Left ventricle myocardium superior (tissue), 1 donor: Measurements from ENCODE around the gene PRR5L. TPM values are rescaled to one million over a fixed set of nuclear protein-coding genes. Genes with fewer than 3 reads are reported as not detected.

ENCODE experiments used
- ATAC-seq: fragments of 200-7000 bp; cut with Tn5 transposase; one replicate; pipeline ENCODE4 v1.9.1; 2020; ENCODE audit warnings: mild to moderate bottlenecking, moderate library complexity
- DNase-seq: peaks from one replicate; pipeline ENCODE4 v3.0.0-alpha.2; 2020
- intact Hi-C: fragments of 100-400 bp; cut with micrococcal nuclease; formaldehyde crosslinking; loops from one replicate; pipeline ENCODE4 v1.11.0; 2022
- total RNA-seq: library from RNA; stranded (reverse); fragmentation: NEBNext Ultra II Directional; extraction: Animal tissue kit (Norgen Biotek cat#: 25700); gene quantifications from one replicate; pipeline ENCODE4 v1.2.1, GENCODE V29; 2021
- donor health status: DM: no; HTN: yes; CAD: no; lungs with severe emphysema.

PRR5L gene
- total RNA-seq, 1 donor from 2014 or later = 1.6 TPM

GRCh38 chr11:36447514-36447913 is 151.4 kb downstream of the PRR5L start:
- DNase-seq = no peak
- no peak for ATAC-seq
- intact Hi-C loops = no loop called here

GRCh38 chr11:36447947-36448346 is 151.9 kb downstream of the PRR5L start:
- intact Hi-C loops = no loop called here
- no peak for DNase-seq
- ATAC-seq = no peak

GRCh38 chr11:36449561-36450096 is 153.5 kb downstream of the PRR5L start:
- intact Hi-C loops = no loop called here
- ATAC-seq = no peak

GRCh38 chr11:36450110-36450572 is 154.1 kb downstream of the PRR5L start:
- ATAC-seq = peak; percentile 17
- intact Hi-C loops = no loop called here
- DNase-seq = no peak

More at GRCh38 chr11:36449561-36450096, 153.5 kb downstream of the PRR5L start:
- DNase-seq = no peak

DNA sequence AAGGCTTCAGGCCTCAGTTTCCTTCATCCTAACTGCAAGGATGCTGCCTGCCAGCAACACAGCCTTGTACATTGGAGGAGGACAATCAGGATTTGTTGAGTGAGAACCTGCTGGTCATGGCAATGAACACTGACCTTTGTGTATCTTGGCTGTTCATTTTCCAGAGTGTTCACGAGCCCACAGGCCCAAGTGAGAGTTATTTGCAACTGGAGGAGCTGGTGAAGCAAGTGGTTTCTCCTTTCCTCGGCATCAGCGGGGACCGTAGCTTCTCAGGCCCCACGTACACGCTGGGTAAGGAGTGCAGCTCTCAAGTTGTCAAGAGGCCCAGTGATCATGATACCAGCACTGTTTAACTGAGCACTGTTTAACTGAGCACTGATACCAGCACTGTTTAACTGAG is 155.0 kb downstream of the PRR5L start:
- no peak for DNase-seq
- ATAC-seq = no peak
- intact Hi-C loops = no loop called here

DNA sequence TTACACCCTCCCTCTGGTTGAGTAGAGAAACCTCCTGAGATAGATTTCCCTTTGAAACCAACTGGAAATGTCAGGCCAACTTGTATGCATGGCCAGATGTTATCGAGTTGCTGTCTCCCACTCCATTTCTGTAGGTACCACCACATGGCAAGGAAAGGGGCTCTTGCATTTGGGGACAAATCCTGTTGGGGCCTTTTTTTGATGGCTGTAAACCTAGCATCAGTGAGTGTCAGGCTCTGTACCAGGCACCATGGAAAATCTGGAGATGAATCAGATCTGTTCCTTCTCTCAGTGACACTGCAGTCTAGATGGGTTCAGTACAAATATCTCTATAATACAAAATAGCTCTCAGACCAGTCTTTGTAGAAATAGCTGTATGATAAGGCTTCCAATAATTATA is 155.6 kb downstream of the PRR5L start:
- DNase-seq (no peak), ATAC-seq (no peak)
- intact Hi-C loops = no loop called here

GRCh38 chr11:36452236-36452940 is 156.3 kb downstream of the PRR5L start:
- intact Hi-C loops = no loop called here
- no peak for DNase-seq
- ATAC-seq = no peak

GRCh38 chr11:36452961-36453360 is 156.9 kb downstream of the PRR5L start:
- no peak for DNase-seq
- ATAC-seq = no peak
- intact Hi-C loops = no loop called here

- intact Hi-C loops = no loop called here
- ATAC-seq (no peak), DNase-seq (no peak)
Observed at GRCh38 chr11:36453678-36454077, 157.6 kb downstream of the PRR5L start.

DNA sequence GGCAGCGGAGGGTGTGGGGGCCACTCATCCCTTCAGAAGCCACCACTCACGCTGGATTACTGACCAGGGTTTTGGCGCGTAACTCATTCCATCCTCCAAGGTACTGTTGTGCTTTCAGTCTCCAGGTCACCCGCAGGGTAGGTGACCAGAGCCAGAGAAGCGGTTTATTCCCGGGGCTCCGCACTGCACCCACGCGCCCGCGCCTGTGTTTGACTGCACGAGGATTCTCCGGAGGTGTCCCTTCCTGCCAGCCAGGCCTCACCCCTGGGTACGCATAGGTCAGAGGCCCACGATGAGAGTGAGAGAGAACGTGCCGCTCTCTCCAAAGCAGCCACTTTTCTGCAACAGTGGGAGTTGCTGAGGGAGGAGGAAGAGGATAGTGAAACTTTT is 158.5 kb downstream of the PRR5L start:
- ATAC-seq (no peak), DNase-seq (no peak)
- intact Hi-C loops = no loop called here

DNA sequence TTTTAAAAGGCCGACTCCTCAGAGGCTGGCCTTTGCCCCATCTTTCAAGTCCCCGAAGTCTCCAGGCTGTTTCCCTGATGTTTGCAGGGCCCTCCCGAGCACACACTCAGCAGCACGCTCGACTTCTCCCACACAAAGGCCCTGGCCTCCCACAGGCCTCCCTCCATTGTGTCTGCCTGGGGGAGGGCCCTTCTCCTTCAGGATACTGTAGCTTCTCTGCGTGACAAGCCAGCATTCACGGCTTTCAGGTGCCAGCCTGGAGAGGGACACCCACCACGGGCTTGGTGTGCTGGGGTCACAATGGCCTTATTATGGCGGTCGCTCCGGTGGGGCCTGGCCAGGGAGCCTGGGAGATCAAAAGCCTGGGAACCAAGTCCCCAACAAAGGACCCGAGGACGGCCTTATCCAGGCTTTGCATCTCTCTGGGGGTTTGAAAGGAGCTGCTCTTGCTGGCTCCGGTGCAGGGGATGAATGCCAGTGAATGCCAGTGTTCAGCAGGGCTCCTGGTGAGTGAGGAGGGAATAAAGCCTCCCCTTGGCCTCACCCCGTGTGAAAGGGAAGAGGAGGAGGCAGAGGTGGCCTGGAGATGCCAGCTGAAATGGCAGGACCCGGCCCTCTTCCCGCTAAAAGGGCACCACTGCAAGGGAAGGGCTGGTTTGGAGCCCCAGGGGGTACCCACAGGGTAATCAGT is 159.0 kb downstream of the PRR5L start:
- intact Hi-C loops = no loop called here
- ATAC-seq (peak; percentile 24), DNase-seq (no peak)

GRCh38 chr11:36455658-36456111 is 159.6 kb downstream of the PRR5L start:
- ATAC-seq = peak; percentile 91
- peak; percentile 85 for DNase-seq
- intact Hi-C loops = no loop called here

GRCh38 chr11:36456156-36456555 is 160.1 kb downstream of the PRR5L start:
- no peak for DNase-seq
- intact Hi-C loops = no loop called here
- peak; percentile 17 for ATAC-seq

GRCh38 chr11:36458129-36458915 is 162.2 kb downstream of the PRR5L start:
- intact Hi-C loops = no loop called here
- DNase-seq (no peak), ATAC-seq (no peak)

GRCh38 chr11:36459046-36459445 is 163.0 kb downstream of the PRR5L start:
- no peak for ATAC-seq
- intact Hi-C loops = no loop called here
- no peak for DNase-seq

GRCh38 chr11:36460220-36460619 is 164.1 kb downstream of the PRR5L start:
- intact Hi-C loops = no loop called here
- DNase-seq (no peak), ATAC-seq (no peak)

GRCh38 chr11:36462321-36462720 is 166.2 kb downstream of the PRR5L start:
- DNase-seq (no peak), ATAC-seq (no peak)
- intact Hi-C loops = no loop called here

DNA sequence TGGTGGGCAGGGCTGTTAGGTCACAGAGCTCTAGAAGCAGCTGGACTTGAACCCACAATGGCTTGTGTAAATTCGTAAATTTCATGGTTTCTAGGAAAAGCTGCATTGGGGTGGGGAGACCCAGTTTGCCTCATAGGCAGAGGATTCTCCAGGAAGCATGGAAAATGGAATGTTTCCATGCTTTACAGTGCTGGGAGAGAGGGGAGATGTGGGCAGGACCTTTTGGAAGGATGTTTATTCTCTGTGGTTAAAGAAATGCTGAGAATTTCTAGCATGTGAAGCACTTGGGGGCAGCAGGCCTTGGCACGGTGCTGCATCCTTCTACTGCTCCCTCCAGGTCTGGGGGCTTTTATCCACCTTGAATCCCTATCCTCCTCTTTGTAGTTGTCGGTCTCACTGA is 167.7 kb downstream of the PRR5L start:
- no peak for ATAC-seq
- intact Hi-C loops = no loop called here
- DNase-seq = no peak

- intact Hi-C loops = no loop called here
- ATAC-seq (no peak), DNase-seq (no peak)
Observed at GRCh38 chr11:36464720-36465119, 168.6 kb downstream of the PRR5L start.
